Measurements from ENCODE around the gene SPECC1L.

DNA sequence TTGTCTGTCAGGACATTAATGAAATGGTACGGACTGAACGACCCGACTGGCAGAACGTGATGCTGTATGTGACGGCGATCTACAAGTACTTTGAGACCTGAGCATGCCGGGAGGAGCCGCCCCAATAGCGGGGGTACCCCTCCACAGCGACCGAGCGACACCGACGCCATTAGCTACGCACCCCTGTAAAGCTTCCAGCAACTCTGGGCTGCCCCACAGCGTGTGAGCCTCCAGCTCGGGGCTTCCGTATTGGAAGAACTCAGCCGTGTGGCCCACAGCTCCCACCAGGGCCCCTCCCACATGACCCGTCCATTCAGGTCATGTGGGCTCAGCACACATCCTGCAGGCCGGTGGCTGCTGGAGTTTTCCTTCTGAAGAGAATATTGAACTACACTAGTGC is 143.9 kb downstream of the SPECC1L start:
- TF ChIP-seq, protein P1, sequence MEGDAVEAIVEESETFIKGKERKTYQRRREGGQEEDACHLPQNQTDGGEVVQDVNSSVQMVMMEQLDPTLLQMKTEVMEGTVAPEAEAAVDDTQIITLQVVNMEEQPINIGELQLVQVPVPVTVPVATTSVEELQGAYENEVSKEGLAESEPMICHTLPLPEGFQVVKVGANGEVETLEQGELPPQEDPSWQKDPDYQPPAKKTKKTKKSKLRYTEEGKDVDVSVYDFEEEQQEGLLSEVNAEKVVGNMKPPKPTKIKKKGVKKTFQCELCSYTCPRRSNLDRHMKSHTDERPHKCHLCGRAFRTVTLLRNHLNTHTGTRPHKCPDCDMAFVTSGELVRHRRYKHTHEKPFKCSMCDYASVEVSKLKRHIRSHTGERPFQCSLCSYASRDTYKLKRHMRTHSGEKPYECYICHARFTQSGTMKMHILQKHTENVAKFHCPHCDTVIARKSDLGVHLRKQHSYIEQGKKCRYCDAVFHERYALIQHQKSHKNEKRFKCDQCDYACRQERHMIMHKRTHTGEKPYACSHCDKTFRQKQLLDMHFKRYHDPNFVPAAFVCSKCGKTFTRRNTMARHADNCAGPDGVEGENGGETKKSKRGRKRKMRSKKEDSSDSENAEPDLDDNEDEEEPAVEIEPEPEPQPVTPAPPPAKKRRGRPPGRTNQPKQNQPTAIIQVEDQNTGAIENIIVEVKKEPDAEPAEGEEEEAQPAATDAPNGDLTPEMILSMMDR (IDR thresholded peaks at IDR 0.05) = no peak
- TF ChIP-seq POLR2AphosphoS5 (IDR thresholded peaks at IDR 0.05) (no peak), POLR2A (IDR thresholded peaks at IDR 0.05) (no peak)

Data from upper lobe of left lung (tissue), 4 donors.